Astrocyte of the spinal cord (primary cell): Measurements from ENCODE around the gene KLHL29.

Experiments
- DNase-seq: peaks from one replicate; pipeline ENCODE4 v3.0.0; 2011; ENCODE audit warnings: low read depth, low spot score
- H3K4me3 ChIP-seq: 2 replicates; pipeline ENCODE4 v1.5.1; 2011; ENCODE audit warnings: low read depth, mild to moderate bottlenecking, low read length, moderate library complexity
- CTCF ChIP-seq: IDR thresholded peaks from 2 replicates; pipeline ENCODE4 v1.5.1; 2012; ENCODE audit warnings: low read depth, mild to moderate bottlenecking, low read length, inconsistent platforms
- in situ Hi-C: cut with HindIII; loops from 2 replicates; pipeline ENCODE4 v1.10.0; 2017; ENCODE audit warnings: low sequenced_read_pairs

The KLHL29 gene

GRCh38 chr2:23411752-23412431 is 26.9 kb downstream of the KLHL29 start:
- in situ Hi-C loops, result no loop called here

GRCh38 chr2:23412556-23413155 is 27.7 kb downstream of the KLHL29 start:
- no peak overlapping the region for H3K4me3 ChIP-seq
- peak; percentile 49 for DNase-seq
- TF ChIP-seq CTCF, result no peak
- in situ Hi-C loops, result no loop called here

More at GRCh38 chr2:23411752-23412431, 26.9 kb downstream of the KLHL29 start:
- TF ChIP-seq CTCF, result no peak
- no peak overlapping the region for H3K4me3 ChIP-seq
- peak; percentile 85 for DNase-seq

GRCh38 chr2:23413641-23414040 is 28.7 kb downstream of the KLHL29 start:
- no peak for DNase-seq
- no peak overlapping the region for H3K4me3 ChIP-seq
- in situ Hi-C loops, result no loop called here
- no peak for TF ChIP-seq CTCF

GRCh38 chr2:23414106-23414505 is 29.1 kb downstream of the KLHL29 start:
- no peak overlapping the region for H3K4me3 ChIP-seq
- in situ Hi-C loops, result no loop called here
- DNase-seq, result no peak
- TF ChIP-seq CTCF, result no peak

- no peak for DNase-seq
- TF ChIP-seq CTCF, result peak; percentile 31
- H3K4me3 ChIP-seq, result no peak overlapping the region
- in situ Hi-C loops, result no loop called here
These were observed 29.9 kb downstream of the KLHL29 start for GRCh38 chr2:23414871-23415270.

- TF ChIP-seq CTCF, result no peak
- no peak overlapping the region for H3K4me3 ChIP-seq
- DNase-seq, result no peak
- in situ Hi-C loops, result no loop called here
These were observed 32.3 kb downstream of the KLHL29 start for GRCh38 chr2:23417310-23417709.
